Peyer's patch (tissue), 4 donors: Measurements from ENCODE around the gene MAP3K21. TPM values are rescaled to one million over a fixed set of nuclear protein-coding genes. Genes with fewer than 3 reads are reported as not detected.

Source experiments
- DNase-seq, 3 donors: peaks; one replicate each; pipeline ENCODE4 v3.0.0-alpha.2; 2017 to 2019
- H3K27ac ChIP-seq, 4 donors: fragments of 200-600 bp; sonication (generic); one replicate each; pipeline ENCODE4 v1.5.1; 2016 to 2019
- H3K27me3 ChIP-seq, 2 donors: fragments of 200-600 bp; sonication (generic); one replicate each; pipeline ENCODE4 v1.5.1; 2019
- H3K36me3 ChIP-seq, 3 donors: fragments of 200-600 bp; sonication (generic); one replicate each; pipeline ENCODE4 v1.5.1; 2016 to 2019
- H3K4me1 ChIP-seq, 4 donors: fragments of 200-600 bp; sonication (generic); one replicate each; pipeline ENCODE4 v1.5.1; 2016 to 2019
- H3K4me3 ChIP-seq, 4 donors: fragments of 200-600 bp; sonication (generic); 1 replicate in 3 of 4; 2 replicates in 1 of 4; pipeline ENCODE4 v1.5.1; 2016 to 2019; ENCODE audit warnings: mild to moderate bottlenecking in 1 of 4
- H3K9me3 ChIP-seq, 4 donors: fragments of 200-600 bp; sonication (generic); one replicate each; pipeline ENCODE4 v1.5.1; 2016 to 2019; ENCODE audit warnings: mild to moderate bottlenecking in 1 of 4
- POLR2A ChIP-seq, 2 donors: fragments of 450-650 bp; IDR thresholded peaks; one replicate each; pipeline ENCODE4 v1.5.1; 2017; ENCODE audit warnings: antibody characterized with exemption in 2 of 2, mild to moderate bottlenecking in 2 of 2, moderate library complexity in 2 of 2
- total RNA-seq, 4 donors: library from RNA; depleted of rRNA; stranded (reverse); fragments of >200 nt; gene quantifications; one replicate each; pipeline ENCODE4 v1.1.0, GENCODE V29; 2016
- TF ChIP-seq, protein P1 (sequence below), 6 experiments: fragments of 450-650 bp in 4 of 6; fragments of 200-600 bp in 2 of 6; sonication (generic) in 1 of 6; IDR thresholded peaks; one replicate each; pipeline ENCODE4 v1.5.1; 2017 to 2019; ENCODE audit warnings: antibody characterized with exemption in 6 of 6, mild to moderate bottlenecking in 3 of 6, moderate library complexity in 1 of 6

MAP3K21 gene
- total RNA-seq, 4 donors from 2014 or later: 14.9 to 54.4 (median 34.2) TPM

DNA sequence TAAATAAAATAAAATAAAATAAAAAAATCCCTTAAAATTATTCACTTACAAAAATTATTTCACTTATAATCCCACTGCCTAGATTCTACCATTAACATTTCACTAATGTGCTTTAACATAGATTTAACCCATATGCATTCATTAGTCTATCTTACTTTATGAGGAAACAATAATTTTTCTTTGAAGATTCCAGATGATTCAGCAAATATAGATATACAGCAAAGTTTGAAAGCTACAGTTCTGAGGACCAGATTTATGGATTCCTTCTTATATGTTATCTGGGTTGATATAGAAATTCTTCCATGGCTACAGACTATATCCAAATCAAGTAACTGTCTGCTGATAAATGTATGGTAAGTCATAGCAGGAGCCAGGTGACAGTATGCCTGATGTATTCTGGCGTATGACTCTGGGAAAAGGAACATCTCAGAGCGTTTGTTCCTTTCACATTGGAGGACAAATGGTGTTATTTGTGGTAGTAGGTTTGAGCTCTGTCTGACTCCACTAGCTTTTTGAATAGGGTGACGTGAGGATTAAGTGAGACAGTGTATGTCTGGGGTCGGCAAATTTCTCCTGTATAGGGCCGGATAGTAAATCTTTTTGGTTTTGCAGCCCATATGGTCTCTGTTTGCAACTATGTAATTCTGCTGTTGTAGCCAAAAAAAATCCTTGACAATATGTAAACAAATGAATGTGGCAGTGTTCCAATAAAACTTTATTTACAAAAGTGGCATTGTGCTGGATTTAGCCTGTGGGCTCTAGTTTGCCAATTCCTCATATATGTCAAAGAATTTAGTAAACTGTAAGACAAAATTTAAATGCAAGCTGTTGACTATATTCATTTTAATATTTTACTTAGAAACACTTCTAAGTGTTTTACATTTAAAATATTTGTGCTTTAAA, 9.3 kb downstream of the MAP3K21 start:
- Histone ChIP-seq H3K9me3 (no peaks in the 10 kb centered on the region), H3K4me3 (no peak overlapping the region), H3K27ac (no peak overlapping the region), H3K4me1 (peaks cover 0 to 17% (median 2%) of the 10 kb centered on the region in 4 donors), H3K27me3 (no peaks in the 10 kb centered on the region), H3K36me3 (no peaks in the 10 kb centered on the region)
- TF ChIP-seq POLR2A (IDR thresholded peaks at IDR 0.05): no peak
- TF ChIP-seq, protein P1, sequence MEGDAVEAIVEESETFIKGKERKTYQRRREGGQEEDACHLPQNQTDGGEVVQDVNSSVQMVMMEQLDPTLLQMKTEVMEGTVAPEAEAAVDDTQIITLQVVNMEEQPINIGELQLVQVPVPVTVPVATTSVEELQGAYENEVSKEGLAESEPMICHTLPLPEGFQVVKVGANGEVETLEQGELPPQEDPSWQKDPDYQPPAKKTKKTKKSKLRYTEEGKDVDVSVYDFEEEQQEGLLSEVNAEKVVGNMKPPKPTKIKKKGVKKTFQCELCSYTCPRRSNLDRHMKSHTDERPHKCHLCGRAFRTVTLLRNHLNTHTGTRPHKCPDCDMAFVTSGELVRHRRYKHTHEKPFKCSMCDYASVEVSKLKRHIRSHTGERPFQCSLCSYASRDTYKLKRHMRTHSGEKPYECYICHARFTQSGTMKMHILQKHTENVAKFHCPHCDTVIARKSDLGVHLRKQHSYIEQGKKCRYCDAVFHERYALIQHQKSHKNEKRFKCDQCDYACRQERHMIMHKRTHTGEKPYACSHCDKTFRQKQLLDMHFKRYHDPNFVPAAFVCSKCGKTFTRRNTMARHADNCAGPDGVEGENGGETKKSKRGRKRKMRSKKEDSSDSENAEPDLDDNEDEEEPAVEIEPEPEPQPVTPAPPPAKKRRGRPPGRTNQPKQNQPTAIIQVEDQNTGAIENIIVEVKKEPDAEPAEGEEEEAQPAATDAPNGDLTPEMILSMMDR (IDR thresholded peaks at IDR 0.05): no peak
- DNase-seq: no peak

DNA sequence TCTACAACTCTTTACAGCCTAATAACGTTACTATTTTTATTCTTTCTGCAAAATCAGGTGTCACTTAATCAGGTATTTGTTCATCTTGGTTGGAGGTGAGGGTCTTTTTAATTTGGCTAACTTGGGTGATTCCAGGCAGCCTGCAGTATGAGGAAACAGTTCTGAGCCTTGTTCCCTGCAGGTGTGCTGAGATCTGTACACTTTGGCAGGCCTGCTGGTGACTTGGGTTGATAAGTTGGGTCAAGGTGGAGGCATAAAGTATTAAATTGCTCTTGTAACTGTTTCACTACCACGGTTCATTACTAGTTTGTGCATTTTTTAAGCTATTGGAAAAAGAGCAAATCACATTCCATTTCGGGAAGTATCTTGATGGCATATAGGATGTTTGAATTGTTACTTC, 10.0 kb downstream of the MAP3K21 start:
- DNase-seq: no peak
- Histone ChIP-seq H3K4me1 (peaks cover 0 to 17% (median 2%) of the 10 kb centered on the region in 4 donors), H3K27ac (no peak overlapping the region)

DNA sequence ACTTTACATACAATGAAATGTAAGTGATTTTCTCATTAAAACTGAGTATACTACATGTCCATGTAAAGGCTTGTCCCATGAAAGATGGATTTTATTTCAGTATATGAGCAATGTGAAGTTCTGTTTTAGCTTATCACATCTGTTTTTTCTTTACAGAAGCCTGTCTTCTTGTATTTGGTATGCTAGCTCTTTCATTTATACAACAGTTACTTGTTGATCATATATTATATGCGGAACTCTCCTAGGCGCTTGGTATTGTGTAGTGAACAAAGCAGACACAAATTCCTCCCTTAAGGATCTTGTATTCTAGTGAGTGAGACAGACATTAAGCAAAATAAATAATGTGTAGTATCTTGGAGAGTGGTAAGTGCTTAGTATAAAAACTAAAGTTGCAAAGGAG, 10.6 kb downstream of the MAP3K21 start:
- DNase-seq: no peak
- Histone ChIP-seq H3K4me1 (peaks cover 0 to 17% (median 2%) of the 10 kb centered on the region in 4 donors), H3K27ac (no peak overlapping the region), H3K27me3 (no peaks in the 10 kb centered on the region), H3K4me3 (no peak overlapping the region), H3K9me3 (no peaks in the 10 kb centered on the region), H3K36me3 (no peaks in the 10 kb centered on the region)
- TF ChIP-seq, protein P1 (IDR thresholded peaks at IDR 0.05): no peak
- TF ChIP-seq POLR2A (IDR thresholded peaks at IDR 0.05): no peak

More for the DNA sequence above, 10.0 kb downstream of the MAP3K21 start:
- Histone ChIP-seq H3K27me3 (no peaks in the 10 kb centered on the region), H3K36me3 (no peaks in the 10 kb centered on the region), H3K4me3 (no peak overlapping the region), H3K9me3 (no peaks in the 10 kb centered on the region)
- TF ChIP-seq, protein P1 (IDR thresholded peaks at IDR 0.05): no peak
- no peak for TF ChIP-seq POLR2A (IDR thresholded peaks at IDR 0.05)

DNA sequence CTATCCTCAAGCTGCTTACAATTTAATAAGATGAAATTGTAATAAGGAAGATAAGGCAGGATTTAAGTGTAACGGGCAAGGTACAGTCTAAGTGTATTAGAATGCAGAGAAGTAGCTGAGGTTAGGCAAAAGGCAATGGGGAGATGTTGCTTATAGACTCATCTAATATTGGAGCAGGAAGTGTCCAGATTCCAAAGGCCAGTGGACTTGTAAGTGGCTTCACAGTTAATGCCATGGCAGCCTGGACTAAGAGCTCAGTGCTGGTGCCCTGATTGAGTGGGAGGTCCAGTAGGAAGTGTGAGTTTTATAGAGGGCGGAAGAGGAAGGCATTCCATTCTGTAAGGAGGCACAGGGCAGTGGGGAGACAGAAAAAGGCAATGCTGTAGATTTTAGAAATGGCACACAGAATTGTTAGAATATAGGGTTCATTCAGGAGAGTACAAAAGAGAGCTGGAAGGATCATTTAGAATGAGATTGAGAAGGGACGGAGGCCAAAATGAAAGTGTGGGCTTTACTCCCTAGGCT, 12.6 kb downstream of the MAP3K21 start:
- no peak for TF ChIP-seq POLR2A (IDR thresholded peaks at IDR 0.05)
- TF ChIP-seq, protein P1 (IDR thresholded peaks at IDR 0.05): no peak
- no peaks in the 10 kb centered on the region for H3K36me3 ChIP-seq
- peak overlapping the region in 2 of 4 donors; percentile 15 to 42 for H3K27ac ChIP-seq
- no peaks in the 10 kb centered on the region for H3K9me3 ChIP-seq
- peak in 1 of 3 donors; percentile 68 for DNase-seq
- peaks cover 0 to 12% (median 2%) of the 10 kb centered on the region in 4 donors for H3K4me1 ChIP-seq
- H3K27me3 ChIP-seq: no peaks in the 10 kb centered on the region
- H3K4me3 ChIP-seq: no peak overlapping the region

DNA sequence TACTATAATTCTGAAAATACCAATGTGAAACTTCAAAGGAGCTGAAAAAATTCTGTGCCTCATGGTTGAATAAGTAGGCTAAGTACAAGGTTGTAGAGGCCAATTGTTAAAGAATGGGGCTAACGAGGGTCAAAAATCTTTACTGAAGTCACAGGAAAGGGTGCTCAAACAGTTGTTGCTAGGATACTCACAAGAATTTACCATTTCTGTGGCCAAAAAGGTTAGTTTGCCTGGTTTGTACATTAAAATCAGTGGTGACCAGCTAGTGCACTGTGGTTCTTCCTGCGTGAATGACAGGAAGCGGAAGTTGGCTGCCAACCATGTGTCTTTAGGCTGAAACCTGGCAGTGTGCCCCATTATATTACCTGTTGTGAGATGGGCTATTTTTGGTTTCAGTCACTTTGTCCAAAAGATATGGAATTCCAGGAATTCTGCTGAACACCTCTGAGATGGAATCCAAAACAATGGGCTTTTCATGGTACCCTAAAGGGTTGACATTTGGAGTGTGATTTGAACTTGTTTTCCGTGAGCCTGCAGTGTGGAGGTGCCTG, 13.5 kb downstream of the MAP3K21 start:
- Histone ChIP-seq H3K4me1 (peaks cover 0 to 9% (median 2%) of the 10 kb centered on the region in 4 donors), H3K27me3 (no peaks in the 10 kb centered on the region), H3K36me3 (no peaks in the 10 kb centered on the region), H3K4me3 (no peak overlapping the region), H3K27ac (no peak overlapping the region), H3K9me3 (no peaks in the 10 kb centered on the region)
- TF ChIP-seq POLR2A (IDR thresholded peaks at IDR 0.05): no peak
- TF ChIP-seq, protein P1 (IDR thresholded peaks at IDR 0.05): no peak
- DNase-seq: no peak
